ENCODE results near the gene BDP1.
"Not testable (repeated sequence)": the region's sequence is repeated elsewhere in the genome, so short reads cannot be mapped to it uniquely, and the experiment has no call there.

DNA sequence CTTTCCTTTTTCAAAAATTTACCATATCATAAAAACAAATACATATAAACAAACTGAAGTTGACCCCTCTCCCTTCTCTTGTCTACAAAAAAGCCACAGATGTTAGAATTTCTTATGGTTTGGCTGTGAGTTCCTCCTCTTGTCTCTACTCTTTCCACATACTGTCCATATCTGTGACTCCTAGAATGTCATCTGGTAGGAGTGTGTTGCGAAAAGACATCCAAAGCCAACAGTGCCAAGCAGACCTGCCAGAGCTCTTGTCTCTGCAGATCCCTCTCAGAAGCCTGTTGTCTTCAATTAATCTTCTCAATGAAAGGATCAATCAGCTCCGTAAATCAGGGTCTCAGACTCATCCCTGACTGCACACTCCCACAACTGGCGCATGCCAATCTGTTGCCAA, 31.6 kb upstream of the BDP1 start:
- not testable (repeated sequence) for TF ChIP-seq CTCF, EZH2phosphoT487, EZH2 (IDR thresholded peaks at IDR 0.05)

All from neural progenitor cell (in vitro differentiated cells).